Measurements from ENCODE around the gene MYH7. TPM values are rescaled to one million over a fixed set of nuclear protein-coding genes. Genes with fewer than 3 reads are reported as not detected.

Gene MYH7
- total and polyA plus RNA-seq, 2 donors (not counting 1 experiment from before 2014, with no cell fraction given), result not detected

GRCh38 chr14:23454445-23454856 is 19.0 kb upstream of the MYH7 start:
- H3K4me3 ChIP-seq (replicated peaks in 1 of 4; ENCODE audit: control extremely low read depth in 1 of 4, insufficient read depth in 1 of 4, low read depth in 3 of 4, low read length in 4 of 4), result no peak overlapping the region
- no peaks in the 10 kb centered on the region for H3K79me2 ChIP-seq (ENCODE audit: control insufficient read depth, insufficient read depth, low read length)
- H3K27me3 ChIP-seq (ENCODE audit: control insufficient read depth, insufficient read depth, low read length), result no peaks in the 10 kb centered on the region
- H3K36me3 ChIP-seq (ENCODE audit: control insufficient read depth, insufficient read depth, low read length), result no peaks in the 10 kb centered on the region
- H3K4me1 ChIP-seq (ENCODE audit: control insufficient read depth, extremely low read depth, insufficient read depth, low read length), result no peaks in the 10 kb centered on the region
- no peaks in the 10 kb centered on the region for H3K9me3 ChIP-seq (ENCODE audit: control insufficient read depth, insufficient read depth, low read depth, low read length)
- DNase-seq (ENCODE audit: low read depth in 2 of 2), result no peak
- no peaks in the 10 kb centered on the region for H4K20me1 ChIP-seq (ENCODE audit: control insufficient read depth, extremely low read depth, insufficient read depth, low read length)
- H3K9ac ChIP-seq (ENCODE audit: insufficient read depth, low read length), result no peak overlapping the region
- TF ChIP-seq CTCF (conservative IDR thresholded peaks at IDR 0.05 in 1 of 2, IDR thresholded peaks at IDR 0.05 in 1 of 2; ENCODE audit: low read depth in 1 of 2, low read length in 2 of 2) (no peak), EZH2 (IDR thresholded peaks at IDR 0.05; ENCODE audit: low read length, missing control alignments) (no peak)
- no peak overlapping the region for H3K4me2 ChIP-seq (ENCODE audit: extremely low read depth, insufficient read depth, low read length)
- no peak overlapping the region for H2AFZ ChIP-seq (ENCODE audit: low read length)
- H3K27ac ChIP-seq (ENCODE audit: insufficient read depth, low read length), result no peak overlapping the region

- H3K4me2 ChIP-seq (ENCODE audit: extremely low read depth, insufficient read depth, low read length), result no peak overlapping the region
- no peak for TF ChIP-seq EZH2 (IDR thresholded peaks at IDR 0.05; ENCODE audit: low read length, missing control alignments)
- no peak for TF ChIP-seq CTCF (conservative IDR thresholded peaks at IDR 0.05 in 1 of 2, IDR thresholded peaks at IDR 0.05 in 1 of 2; ENCODE audit: low read depth in 1 of 2, low read length in 2 of 2)
- H3K4me3 ChIP-seq (replicated peaks in 1 of 4; ENCODE audit: control extremely low read depth in 1 of 4, insufficient read depth in 1 of 4, low read depth in 3 of 4, low read length in 4 of 4), result no peak overlapping the region
- H3K9me3 ChIP-seq (ENCODE audit: control insufficient read depth, insufficient read depth, low read depth, low read length), result no peaks in the 10 kb centered on the region
- no peaks in the 10 kb centered on the region for H3K79me2 ChIP-seq (ENCODE audit: control insufficient read depth, insufficient read depth, low read length)
- H3K9ac ChIP-seq (ENCODE audit: insufficient read depth, low read length), result no peak overlapping the region
- H3K27me3 ChIP-seq (ENCODE audit: control insufficient read depth, insufficient read depth, low read length), result no peaks in the 10 kb centered on the region
- H2AFZ ChIP-seq (ENCODE audit: low read length), result no peak overlapping the region
- H3K36me3 ChIP-seq (ENCODE audit: control insufficient read depth, insufficient read depth, low read length), result no peaks in the 10 kb centered on the region
- H3K27ac ChIP-seq (ENCODE audit: insufficient read depth, low read length), result no peak overlapping the region
- no peak for DNase-seq (ENCODE audit: low read depth in 2 of 2)
- no peaks in the 10 kb centered on the region for H3K4me1 ChIP-seq (ENCODE audit: control insufficient read depth, extremely low read depth, insufficient read depth, low read length)
- no peaks in the 10 kb centered on the region for H4K20me1 ChIP-seq (ENCODE audit: control insufficient read depth, extremely low read depth, insufficient read depth, low read length)
These were observed 16.8 kb upstream of the MYH7 start for GRCh38 chr14:23452237-23452636.

- Histone ChIP-seq H3K4me1 (ENCODE audit: control insufficient read depth, extremely low read depth, insufficient read depth, low read length) (no peaks in the 10 kb centered on the region), H3K27ac (ENCODE audit: insufficient read depth, low read length) (no peak overlapping the region), H3K9me3 (ENCODE audit: control insufficient read depth, insufficient read depth, low read depth, low read length) (no peaks in the 10 kb centered on the region), H3K9ac (ENCODE audit: insufficient read depth, low read length) (no peak overlapping the region), H3K4me3 (replicated peaks in 1 of 4; ENCODE audit: control extremely low read depth in 1 of 4, insufficient read depth in 1 of 4, low read depth in 3 of 4, low read length in 4 of 4) (no peak overlapping the region), H3K79me2 (ENCODE audit: control insufficient read depth, insufficient read depth, low read length) (no peaks in the 10 kb centered on the region), H4K20me1 (ENCODE audit: control insufficient read depth, extremely low read depth, insufficient read depth, low read length) (no peaks in the 10 kb centered on the region), H2AFZ (ENCODE audit: low read length) (no peak overlapping the region), H3K27me3 (ENCODE audit: control insufficient read depth, insufficient read depth, low read length) (no peaks in the 10 kb centered on the region), H3K36me3 (ENCODE audit: control insufficient read depth, insufficient read depth, low read length) (no peaks in the 10 kb centered on the region), H3K4me2 (ENCODE audit: extremely low read depth, insufficient read depth, low read length) (no peak overlapping the region)
- DNase-seq (ENCODE audit: low read depth in 2 of 2), result no peak
- TF ChIP-seq EZH2 (IDR thresholded peaks at IDR 0.05; ENCODE audit: low read length, missing control alignments), result no peak
- no peak for TF ChIP-seq CTCF (conservative IDR thresholded peaks at IDR 0.05 in 1 of 2, IDR thresholded peaks at IDR 0.05 in 1 of 2; ENCODE audit: low read depth in 1 of 2, low read length in 2 of 2)
These were observed 14.9 kb upstream of the MYH7 start for GRCh38 chr14:23450379-23450778.
